HEK293 (cell line): ENCODE results near the gene OR4X1.
A peak's percentile ranks its signal among the peaks of the same experiment; 100 is the strongest.
"Not testable (repeated sequence)": the region's sequence is repeated elsewhere in the genome, so short reads cannot be mapped to it uniquely, and the experiment has no call there.

Source experiments
- CTCF ChIA-PET: fragments of 350-600 bp; formaldehyde crosslinking; extraction: SDS; loops from one replicate; lab custom pipeline; 2021; ENCODE audit warnings: antibody characterized with exemption; lab: Yijun Ruan, JAX
- POLR2A ChIA-PET: fragments of 300-600 bp; formaldehyde crosslinking; extraction: SDS; loops from one replicate; lab custom pipeline; 2020; ENCODE audit warnings: antibody characterized with exemption, inconsistent platforms; lab: Yijun Ruan, JAX
- H3K27ac ChIP-seq: fragments of 200-500 bp; sonication (Bioruptor generic); 2 replicates; pipeline ENCODE4 v1.5.1; 2014; ENCODE audit warnings: low read depth, low read length, control low read depth, inconsistent platforms; ENCODE audit errors: extremely low read depth
- H3K36me3 ChIP-seq, 2 experiments: fragments of 200-500 bp in 1 of 2; sonication (Bioruptor generic) in 1 of 2; 1 replicate in 1 of 2; 2 replicates in 1 of 2; pipeline ENCODE4 v1.5.1; 2014 to 2017; ENCODE audit warnings: inconsistent platforms in 2 of 2, low read length in 2 of 2; ENCODE audit not compliant: control insufficient read depth in 2 of 2, insufficient read depth in 1 of 2
- H3K4me1 ChIP-seq: fragments of 200-500 bp; sonication (Bioruptor generic); 2 replicates; pipeline ENCODE4 v1.5.1; 2014; ENCODE audit warnings: mild to moderate bottlenecking, low read length, inconsistent platforms; ENCODE audit not compliant: control insufficient read depth, insufficient read depth
- H3K4me3 ChIP-seq: 2 replicates; pipeline ENCODE4 v1.5.1; 2011; ENCODE audit warnings: low read depth, mild to moderate bottlenecking, control low read depth, low read length, moderate library complexity
- H3K9me3 ChIP-seq: fragments of 200-500 bp; sonication (Bioruptor generic); 2 replicates; pipeline ENCODE4 v1.5.1; 2014; ENCODE audit warnings: low read depth, low read length, inconsistent platforms; ENCODE audit not compliant: control insufficient read depth, insufficient read depth
- ZFHX2 ChIP-seq: fragments of 450-650 bp; formaldehyde crosslinking; conservative IDR thresholded peaks from 2 replicates; pipeline ENCODE4 v1.5.1; 2016; ENCODE audit warnings: missing biosample characterization, missing genetic modification characterization
- ZNF146 ChIP-seq: fragments of 450-650 bp; formaldehyde crosslinking; IDR thresholded peaks from 2 replicates; pipeline ENCODE4 v1.5.1; 2016; ENCODE audit warnings: missing biosample characterization, missing genetic modification characterization
- ZNF148 ChIP-seq: fragments of 450-650 bp; formaldehyde crosslinking; IDR thresholded peaks from 2 replicates; pipeline ENCODE4 v1.5.0; 2017; ENCODE audit warnings: missing biosample characterization, missing genetic modification characterization, borderline replicate concordance
- ZNF202 ChIP-seq: fragments of 450-650 bp; formaldehyde crosslinking; IDR thresholded peaks from 2 replicates; pipeline ENCODE4 v1.5.1; 2016; ENCODE audit warnings: missing biosample characterization, missing genetic modification characterization, borderline replicate concordance
- ZNF639 ChIP-seq: fragments of 450-650 bp; formaldehyde crosslinking; IDR thresholded peaks from 2 replicates; pipeline ENCODE4 v1.5.1; 2016; ENCODE audit warnings: missing biosample characterization, missing genetic modification characterization
- ZNF654 ChIP-seq: fragments of 450-650 bp; formaldehyde crosslinking; IDR thresholded peaks from 2 replicates; pipeline ENCODE4 v1.5.1; 2016; ENCODE audit warnings: low read depth, missing biosample characterization, missing genetic modification characterization
- ZNF830 ChIP-seq: fragments of 450-650 bp; IDR thresholded peaks from 2 replicates; pipeline ENCODE4 v1.5.0; 2018; ENCODE audit warnings: missing biosample characterization, missing genetic modification characterization, low read depth, mild to moderate bottlenecking, moderate library complexity

Gene OR4X1

GRCh38 chr11:48305923-48306322 lies 42.3 kb downstream of the OR4X1 start, which contains the start of gene OR4S1:
Gene OR4S1 (plus strand): TSS chr11:48306223. CDS start chr11:48306223, 0 bp downstream.
- ChIA-PET POLR2A (no interaction called here), CTCF (interaction anchor here (0.6 kb wide), 3 partner anchors 91 to 1717 kb away, joined by 3 to 4 read pairs (median 3); no protein-coding TSS in a partner anchor)
- H3K36me3 ChIP-seq, result no peaks in the 10 kb centered on the region
- TF ChIP-seq ZNF148 (tag by site-specific recombination), result no peak
- H3K4me3 ChIP-seq, result no peak within 1 kb of the TSS
- H3K9me3 ChIP-seq, result no peaks in the 10 kb centered on the region
- no peaks in the 10 kb centered on the region for H3K4me1 ChIP-seq
- no peak within 1 kb of the TSS for H3K27ac ChIP-seq

- Histone ChIP-seq H3K4me1 (no peaks in the 10 kb centered on the region), H3K9me3 (no peaks in the 10 kb centered on the region), H3K27ac (no peak overlapping the region), H3K4me3 (no peak overlapping the region), H3K36me3 (no peaks in the 10 kb centered on the region)
- TF ChIP-seq ZNF654 (tag by site-specific recombination) (peak; percentile 77), ZNF639 (tag by site-specific recombination) (no peak), ZNF202 (tag by site-specific recombination) (no peak), ZNF830 (tag by site-specific recombination) (no peak), ZFHX2 (tag by site-specific recombination) (no peak)
- CTCF ChIA-PET, result interaction anchor here (0.5 to 1.5 kb wide), 16 partner anchors 10 to 1707 kb away, joined by 3 to 9 read pairs (median 3); partner anchors contain the start of gene OR4X1
- POLR2A ChIA-PET, result no interaction called here
Measured at GRCh38 chr11:48307760-48308386, 44.2 kb downstream of the OR4X1 start.

- H3K9me3 ChIP-seq, POLR2A ChIA-PET, H3K27ac ChIP-seq, H3K4me3 ChIP-seq, H3K4me1 ChIP-seq, CTCF ChIA-PET, H3K36me3 ChIP-seq: not testable (repeated sequence)
- TF ChIP-seq ZNF146 (tag by site-specific recombination), result peak; percentile 63; the same call in 1 of the 2 replicates
Measured at GRCh38 chr11:48313590-48313989, 49.9 kb downstream of the OR4X1 start.
